NCI-H748 (cell line): ENCODE data around the gene DMBT1.
"Not testable (repeated sequence)": the region's sequence is repeated elsewhere in the genome, so short reads cannot be mapped to it uniquely, and the experiment has no call there.

Source experiments
- DNase-seq: peaks from one replicate; lab custom pipeline; 2025; ENCODE audit not compliant: unreplicated experiment; lab: John Stamatoyannopoulos, UW

The DMBT1 gene

GRCh38 chr10:122577311-122577885 is 16.8 kb downstream of the DMBT1 start:
- no peak for DNase-seq

GRCh38 chr10:122586070-122586469 is 25.5 kb downstream of the DMBT1 start:
- DNase-seq: not testable (repeated sequence)

- no peak for DNase-seq
Measured at GRCh38 chr10:122587098-122587760, 26.7 kb downstream of the DMBT1 start.

GRCh38 chr10:122588381-122588780 is 27.8 kb downstream of the DMBT1 start:
- DNase-seq: no peak

GRCh38 chr10:122590153-122590552 is 29.6 kb downstream of the DMBT1 start:
- no peak for DNase-seq

- no peak for DNase-seq
Measured at GRCh38 chr10:122591736-122592135, 31.2 kb downstream of the DMBT1 start.

GRCh38 chr10:122592161-122592560 is 31.6 kb downstream of the DMBT1 start:
- DNase-seq: no peak

- DNase-seq: no peak
Measured at GRCh38 chr10:122617476-122618270, 57.1 kb downstream of the DMBT1 start.

- no peak for DNase-seq
Measured at GRCh38 chr10:122618461-122619165, 58.1 kb downstream of the DMBT1 start.

GRCh38 chr10:122620961-122621360 is 60.4 kb downstream of the DMBT1 start:
- DNase-seq: not testable (repeated sequence)

- DNase-seq: no peak
Measured at GRCh38 chr10:122624546-122624945, 64.0 kb downstream of the DMBT1 start.

GRCh38 chr10:122630526-122630925 is 70.0 kb downstream of the DMBT1 start:
- DNase-seq: no peak

GRCh38 chr10:122632031-122632430 is 71.5 kb downstream of the DMBT1 start:
- DNase-seq: no peak

GRCh38 chr10:122632576-122632975 is 72.0 kb downstream of the DMBT1 start:
- no peak for DNase-seq

GRCh38 chr10:122636953-122637352 is 76.4 kb downstream of the DMBT1 start:
- DNase-seq: no peak

GRCh38 chr10:122637376-122637775 is 76.8 kb downstream of the DMBT1 start:
- peak; percentile 5 for DNase-seq

- DNase-seq: no peak
Measured at GRCh38 chr10:122638106-122638505, 77.6 kb downstream of the DMBT1 start.

- no peak for DNase-seq
Measured at GRCh38 chr10:122639801-122640200, 79.2 kb downstream of the DMBT1 start.

- DNase-seq: no peak
Measured at GRCh38 chr10:122640921-122641320, 80.4 kb downstream of the DMBT1 start.

- DNase-seq: no peak
Measured at GRCh38 chr10:122642726-122643605, 82.4 kb downstream of the DMBT1 start.
